Uterus (tissue), 2 donors: ENCODE data around the gene CREB3L2.

Source experiments
- POLR2A ChIP-seq, 2 donors: fragments of 450-650 bp; IDR thresholded peaks; one replicate each; pipeline ENCODE4 v1.6.1; 2016; ENCODE audit warnings: antibody characterized with exemption in 2 of 2, mild to moderate bottlenecking in 1 of 2, moderate library complexity in 1 of 2
- TF ChIP-seq, protein P1 (sequence below), 4 experiments: fragments of 200-600 bp in 2 of 4; fragments of 450-650 bp in 2 of 4; sonication (generic) in 2 of 4; IDR thresholded peaks; one replicate each; pipeline ENCODE4 v1.5.1; 2016 to 2019; ENCODE audit warnings: antibody characterized with exemption in 4 of 4, mild to moderate bottlenecking in 2 of 4, moderate library complexity in 1 of 4

DNA sequence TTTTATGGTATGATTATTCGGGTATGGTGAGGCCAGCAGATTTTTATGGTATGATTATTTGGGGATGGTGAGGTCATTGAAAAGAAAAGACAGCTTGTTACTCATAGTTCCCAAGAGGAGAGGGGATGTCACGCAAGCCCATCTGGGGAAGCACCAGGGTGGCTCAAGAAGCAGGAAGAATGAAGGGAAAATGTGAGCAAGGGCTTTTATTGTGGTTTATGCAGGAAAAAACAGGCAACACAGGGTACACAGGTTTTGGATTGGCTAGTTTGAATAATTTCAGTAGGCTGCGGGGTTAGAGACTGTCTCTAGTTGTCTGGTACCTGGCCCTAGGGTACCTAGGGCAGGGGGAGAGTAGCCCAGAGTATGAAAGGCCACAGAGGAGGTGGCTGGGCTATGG, 128.4 kb downstream of the CREB3L2 start:
- TF ChIP-seq, protein P1, sequence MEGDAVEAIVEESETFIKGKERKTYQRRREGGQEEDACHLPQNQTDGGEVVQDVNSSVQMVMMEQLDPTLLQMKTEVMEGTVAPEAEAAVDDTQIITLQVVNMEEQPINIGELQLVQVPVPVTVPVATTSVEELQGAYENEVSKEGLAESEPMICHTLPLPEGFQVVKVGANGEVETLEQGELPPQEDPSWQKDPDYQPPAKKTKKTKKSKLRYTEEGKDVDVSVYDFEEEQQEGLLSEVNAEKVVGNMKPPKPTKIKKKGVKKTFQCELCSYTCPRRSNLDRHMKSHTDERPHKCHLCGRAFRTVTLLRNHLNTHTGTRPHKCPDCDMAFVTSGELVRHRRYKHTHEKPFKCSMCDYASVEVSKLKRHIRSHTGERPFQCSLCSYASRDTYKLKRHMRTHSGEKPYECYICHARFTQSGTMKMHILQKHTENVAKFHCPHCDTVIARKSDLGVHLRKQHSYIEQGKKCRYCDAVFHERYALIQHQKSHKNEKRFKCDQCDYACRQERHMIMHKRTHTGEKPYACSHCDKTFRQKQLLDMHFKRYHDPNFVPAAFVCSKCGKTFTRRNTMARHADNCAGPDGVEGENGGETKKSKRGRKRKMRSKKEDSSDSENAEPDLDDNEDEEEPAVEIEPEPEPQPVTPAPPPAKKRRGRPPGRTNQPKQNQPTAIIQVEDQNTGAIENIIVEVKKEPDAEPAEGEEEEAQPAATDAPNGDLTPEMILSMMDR (IDR thresholded peaks at IDR 0.05): no peak
- no peak for TF ChIP-seq POLR2A (IDR thresholded peaks at IDR 0.05)
